Fibroblast of villous mesenchyme (primary cell): Measurements from ENCODE around the gene CCDC24. TPM values are rescaled to one million over a fixed set of nuclear protein-coding genes. Genes with fewer than 3 reads are reported as not detected.

Experiments used
- DNase-seq: peaks from one replicate; pipeline ENCODE4 v3.0.0-alpha.2; 2010; ENCODE audit warnings: low read depth
- H3K4me3 ChIP-seq: 2 replicates; pipeline ENCODE4 v1.5.1; 2011; ENCODE audit warnings: low read depth, mild to moderate bottlenecking, low read length
- CTCF ChIP-seq: IDR thresholded peaks from 2 replicates; pipeline ENCODE4 v1.5.1; 2012; ENCODE audit warnings: low read depth, mild to moderate bottlenecking, low read length; ENCODE audit not compliant: insufficient read depth
- total RNA-seq: library from RNA; depleted of rRNA; stranded (reverse); fragments of >200 nt; gene quantifications from 2 replicates; pipeline ENCODE4 v1.2.3, GENCODE V29; 2012

Gene CCDC24
- total RNA-seq, 1 donor, result 4.7 TPM

GRCh38 chr1:43991200-43991475 lies 261 bp upstream of the CCDC24 start:
- TF ChIP-seq CTCF, result no peak
- H3K4me3 ChIP-seq, result peak overlapping the region; percentile 64
- DNase-seq, result no peak

GRCh38 chr1:43992232-43992995 lies 1.0 kb downstream of the CCDC24 start:
- H3K4me3 ChIP-seq, result peak overlapping the region; percentile 64

GRCh38 chr1:43993206-43993914 lies 2.0 kb downstream of the CCDC24 start:
- TF ChIP-seq CTCF, result no peak

More at GRCh38 chr1:43992232-43992995, 1.0 kb downstream of the CCDC24 start:
- TF ChIP-seq CTCF, result no peak
- DNase-seq, result no peak

GRCh38 chr1:43994071-43994470 lies 2.7 kb downstream of the CCDC24 start:
- TF ChIP-seq CTCF, result no peak

More at GRCh38 chr1:43993206-43993914, 2.0 kb downstream of the CCDC24 start:
- no peak for DNase-seq
- H3K4me3 ChIP-seq, result no peak overlapping the region

GRCh38 chr1:43994794-43995790 lies 3.7 kb downstream of the CCDC24 start:
- TF ChIP-seq CTCF, result peak; percentile 44
- no peak overlapping the region for H3K4me3 ChIP-seq
- peak; percentile 30 for DNase-seq

More at GRCh38 chr1:43994071-43994470, 2.7 kb downstream of the CCDC24 start:
- no peak overlapping the region for H3K4me3 ChIP-seq
- DNase-seq, result no peak

- no peak for DNase-seq
- no peak for TF ChIP-seq CTCF
- H3K4me3 ChIP-seq, result no peak overlapping the region
Measured at GRCh38 chr1:43995984-43996732, 4.8 kb downstream of the CCDC24 start.
